Measurements from ENCODE around the gene LMX1B. TPM values are rescaled to one million over a fixed set of nuclear protein-coding genes. Genes with fewer than 3 reads are reported as not detected.
A peak's percentile ranks its signal among the peaks of the same experiment; 100 is the strongest.

LMX1B gene
- total and polyA plus RNA-seq, 4 experiments from 2014 or later = not detected

DNA sequence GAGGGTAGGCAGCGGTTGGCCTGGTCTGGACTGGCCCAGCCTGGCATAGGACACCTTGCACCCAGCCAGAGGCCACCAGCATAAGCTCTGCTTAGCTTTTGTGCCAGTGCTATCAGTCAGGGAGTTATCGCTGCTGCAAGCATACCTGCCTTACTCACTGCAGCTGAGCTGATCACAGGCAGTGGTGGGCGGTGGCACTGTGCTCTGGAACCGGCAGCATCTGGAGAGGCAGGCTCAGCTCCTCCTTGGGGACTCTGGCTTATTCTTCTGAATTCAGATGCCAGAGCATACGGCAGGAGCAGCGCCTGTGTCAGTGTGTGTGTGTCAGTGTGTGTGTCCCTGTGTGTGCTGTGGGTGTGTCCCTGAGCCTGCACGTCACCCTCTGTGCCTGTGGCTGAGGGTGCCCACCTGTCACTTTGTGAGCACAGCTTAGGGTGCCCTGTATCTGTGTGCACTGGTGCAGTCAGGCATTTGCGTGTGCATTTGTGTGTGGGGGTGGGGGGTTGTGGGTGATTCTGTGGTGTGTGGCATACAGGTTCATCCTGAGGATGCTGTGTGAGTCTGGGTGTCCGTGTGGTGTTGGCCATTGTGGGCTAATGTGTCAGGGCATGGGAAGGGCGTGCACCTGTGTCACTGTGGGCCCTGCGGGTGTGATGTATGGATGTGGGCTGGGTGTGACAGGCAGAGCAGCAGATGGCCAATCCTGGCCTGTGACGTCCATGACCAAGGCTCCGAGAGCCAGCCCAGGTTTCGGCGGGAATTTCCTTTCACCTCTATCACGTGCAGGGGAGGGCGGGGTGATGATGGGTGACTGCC lies 23.5 kb downstream of the LMX1B start:
- peaks cover 5% of the 10 kb centered on the region for H3K27me3 ChIP-seq (ENCODE audit: insufficient read depth, low read length)
- Mint-ChIP-seq H3K9me3 (peaks cover 0 to 2% (median 0%) of the 10 kb centered on the region in 8 donors), H3K36me3 (no peaks in the 10 kb centered on the region), H3K27me3 (peaks cover 36 to 62% of the 10 kb centered on the region in 2 donors), H3K4me3 (peak overlapping the region in 1 of 8 donors; percentile 68), H3K27ac (peak overlapping the region in 1 of 7 donors; percentile 78), H3K4me1 (peaks cover 0 to 5% (median under 1%) of the 10 kb centered on the region in 4 donors)
- no peak overlapping the region for H3K27ac ChIP-seq (ENCODE audit: low read depth, low read length)
- no peaks in the 10 kb centered on the region for H3K9me3 ChIP-seq (ENCODE audit: control insufficient read depth in 1 of 2, low read length in 2 of 2)
- H3K36me3 ChIP-seq (ENCODE audit: insufficient read depth, low read length) = no peaks in the 10 kb centered on the region
- POLR2A ChIA-PET (ENCODE audit: partially characterized antibody) = no interaction called here
- H3K4me3 ChIP-seq (ENCODE audit: low read length in 2 of 2) = no peak overlapping the region
- CTCF ChIA-PET (ENCODE audit: partially characterized antibody) = no interaction called here
- intact Hi-C loops (cut with micrococcal nuclease) = no loop called here
- H3K4me1 ChIP-seq (ENCODE audit: insufficient read depth, low read length) = no peaks in the 10 kb centered on the region
- peak; percentile 19 to 74 (median 32) for DNase-seq

DNA sequence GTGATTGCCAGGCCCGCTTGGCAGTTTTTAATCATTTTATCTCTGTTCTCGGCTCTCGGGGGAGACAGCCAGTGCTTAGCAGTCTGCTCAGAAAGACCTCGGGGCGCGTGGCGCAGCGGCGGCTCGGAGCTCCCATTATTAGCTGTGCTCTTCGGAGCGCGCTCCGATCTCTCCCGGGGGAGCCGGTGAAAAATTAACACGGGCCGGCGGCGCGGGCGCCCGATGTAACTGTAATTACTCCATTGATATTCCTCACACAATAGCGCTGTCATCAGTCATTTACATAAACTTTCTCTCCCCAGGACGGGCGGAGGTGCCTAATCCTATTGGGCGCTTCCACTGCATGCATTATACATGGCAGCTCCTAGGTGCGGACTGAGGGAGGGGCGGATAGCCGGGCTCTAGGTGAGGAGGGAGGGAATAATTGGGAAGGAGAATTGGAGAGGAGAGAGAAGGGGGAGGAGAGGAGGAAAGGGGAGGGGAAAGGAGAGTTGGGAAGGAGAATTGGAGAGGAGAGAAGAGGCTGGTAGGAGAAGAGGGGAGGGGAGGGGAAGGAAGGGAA lies 24.9 kb downstream of the LMX1B start:
- peaks cover 5% of the 10 kb centered on the region for H3K27me3 ChIP-seq (ENCODE audit: insufficient read depth, low read length)
- H3K4me3 Mint-ChIP-seq = peak overlapping the region in 1 of 8 donors; percentile 17

DNA sequence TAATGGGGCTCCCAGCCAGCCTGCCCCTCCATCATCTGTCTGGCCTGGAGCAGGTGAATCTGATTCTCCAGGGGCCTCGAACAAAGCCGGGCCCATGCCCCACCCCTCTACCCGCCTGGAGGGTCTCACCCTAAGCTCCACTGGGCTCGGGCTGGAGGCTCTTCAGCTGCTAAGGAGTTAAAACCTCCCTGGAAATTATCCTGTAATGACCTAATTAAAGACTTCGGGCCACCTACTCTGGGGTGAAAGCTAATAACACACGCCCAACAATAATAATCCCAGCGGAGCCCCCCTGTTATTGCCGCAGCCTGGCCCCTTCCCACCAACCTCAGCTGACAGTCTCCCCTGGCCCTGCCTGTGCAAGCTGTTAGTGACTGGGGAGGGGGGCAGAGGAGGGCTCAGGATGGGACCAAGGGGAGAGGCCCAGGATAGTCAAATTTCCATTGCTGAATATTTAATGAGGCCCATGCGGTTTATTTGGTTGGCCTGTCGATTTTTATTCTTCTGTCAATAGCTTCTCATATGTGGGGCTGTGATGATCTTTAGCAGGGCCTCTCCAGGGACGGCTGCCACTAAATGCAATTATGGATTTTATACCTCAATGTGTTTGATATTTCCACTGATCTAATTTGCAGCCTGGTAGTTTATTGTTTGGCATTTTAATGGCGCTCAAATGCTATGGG lies 25.7 kb downstream of the LMX1B start:
- Histone ChIP-seq H3K4me3 (ENCODE audit: low read length in 2 of 2) (no peak overlapping the region), H3K9me3 (ENCODE audit: control insufficient read depth in 1 of 2, low read length in 2 of 2) (no peaks in the 10 kb centered on the region), H3K36me3 (ENCODE audit: insufficient read depth, low read length) (no peaks in the 10 kb centered on the region), H3K27ac (ENCODE audit: low read depth, low read length) (no peak overlapping the region), H3K4me1 (ENCODE audit: insufficient read depth, low read length) (no peaks in the 10 kb centered on the region), H3K27me3 (ENCODE audit: insufficient read depth, low read length) (peaks cover 5% of the 10 kb centered on the region)
- H3K4me3 Mint-ChIP-seq = no peak overlapping the region
- ChIA-PET POLR2A (ENCODE audit: partially characterized antibody) (no interaction called here), CTCF (ENCODE audit: partially characterized antibody) (no interaction called here)
- peaks cover 0 to 2% (median 0%) of the 10 kb centered on the region in 8 donors for H3K9me3 Mint-ChIP-seq
- peaks cover 0 to 5% (median under 1%) of the 10 kb centered on the region in 4 donors for H3K4me1 Mint-ChIP-seq
- DNase-seq = no peak
- H3K27ac Mint-ChIP-seq = no peak overlapping the region
- peaks cover 36 to 50% of the 10 kb centered on the region in 2 donors for H3K27me3 Mint-ChIP-seq
- no peaks in the 10 kb centered on the region for H3K36me3 Mint-ChIP-seq
- intact Hi-C loops (cut with micrococcal nuclease) = no loop called here

More for the DNA sequence above, 24.9 kb downstream of the LMX1B start:
- Mint-ChIP-seq H3K27ac (no peak overlapping the region), H3K4me1 (peaks cover 0 to 5% (median under 1%) of the 10 kb centered on the region in 4 donors), H3K27me3 (peaks cover 36 to 56% of the 10 kb centered on the region in 2 donors), H3K36me3 (no peaks in the 10 kb centered on the region), H3K9me3 (peaks cover 0 to 2% (median 0%) of the 10 kb centered on the region in 8 donors)
- Histone ChIP-seq H3K4me1 (ENCODE audit: insufficient read depth, low read length) (no peaks in the 10 kb centered on the region), H3K4me3 (ENCODE audit: low read length in 2 of 2) (no peak overlapping the region), H3K27ac (ENCODE audit: low read depth, low read length) (no peak overlapping the region), H3K36me3 (ENCODE audit: insufficient read depth, low read length) (no peaks in the 10 kb centered on the region), H3K9me3 (ENCODE audit: control insufficient read depth in 1 of 2, low read length in 2 of 2) (no peaks in the 10 kb centered on the region)
- ChIA-PET POLR2A (ENCODE audit: partially characterized antibody) (no interaction called here), CTCF (ENCODE audit: partially characterized antibody) (no interaction called here)
- no peak for DNase-seq
- intact Hi-C loops (cut with micrococcal nuclease) = no loop called here

DNA sequence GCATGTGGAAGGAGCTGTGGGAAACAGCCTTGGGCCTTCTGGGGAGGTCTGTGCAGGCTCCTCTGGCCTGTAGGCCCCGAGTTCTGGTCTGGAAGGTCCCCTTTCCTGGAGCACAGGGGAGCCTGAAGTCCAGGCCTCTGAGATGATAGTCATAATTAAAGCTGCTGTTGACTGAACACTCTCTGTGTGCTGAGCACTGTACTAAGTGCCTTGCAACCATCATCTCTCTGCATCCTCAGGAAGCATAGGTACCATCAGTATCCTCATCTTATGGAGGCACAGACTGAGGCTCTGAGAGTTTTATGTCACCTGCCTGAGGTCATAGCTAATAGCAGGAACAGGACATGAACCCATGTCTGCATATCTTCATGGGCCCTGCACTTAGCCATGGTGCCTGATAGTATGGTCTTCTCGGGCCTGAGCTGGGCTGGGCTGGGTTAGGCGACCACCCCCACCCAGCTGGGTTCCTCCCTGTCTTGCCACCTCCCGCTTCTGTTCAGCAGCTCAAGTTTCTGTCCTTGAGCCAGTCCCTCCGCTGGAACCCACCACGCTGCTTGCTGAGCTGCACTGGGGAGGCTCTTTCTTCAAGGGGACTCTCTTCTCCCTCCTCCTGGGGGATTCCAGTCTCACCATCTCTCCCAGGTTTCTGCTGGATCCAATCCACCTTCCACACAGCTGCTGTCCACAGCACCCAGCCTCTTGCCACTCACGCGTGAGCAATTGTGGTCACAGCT lies 27.6 kb downstream of the LMX1B start:
- H3K4me3 Mint-ChIP-seq = no peak overlapping the region
- H3K27me3 Mint-ChIP-seq = peaks cover 37 to 56% of the 10 kb centered on the region in 2 donors
- ChIA-PET POLR2A (ENCODE audit: partially characterized antibody) (no interaction called here), CTCF (ENCODE audit: partially characterized antibody) (interaction anchor here (1.3 kb wide), 1 partner anchor 49 kb away, joined by 4 read pairs; no protein-coding TSS in a partner anchor)
- no peak overlapping the region for H3K4me3 ChIP-seq (ENCODE audit: low read length in 2 of 2)
- DNase-seq = no peak
- intact Hi-C loops (cut with micrococcal nuclease) = no loop called here
- no peaks in the 10 kb centered on the region for H3K9me3 ChIP-seq (ENCODE audit: control insufficient read depth in 1 of 2, low read length in 2 of 2)
- no peaks in the 10 kb centered on the region for H3K36me3 ChIP-seq (ENCODE audit: insufficient read depth, low read length)
- H3K4me1 Mint-ChIP-seq = peaks cover 0 to 5% (median under 1%) of the 10 kb centered on the region in 4 donors
- H3K4me1 ChIP-seq (ENCODE audit: insufficient read depth, low read length) = no peaks in the 10 kb centered on the region
- H3K36me3 Mint-ChIP-seq = no peaks in the 10 kb centered on the region
- no peaks in the 10 kb centered on the region for H3K9me3 Mint-ChIP-seq
- peaks cover 5% of the 10 kb centered on the region for H3K27me3 ChIP-seq (ENCODE audit: insufficient read depth, low read length)
- no peak overlapping the region for H3K27ac ChIP-seq (ENCODE audit: low read depth, low read length)
- no peak overlapping the region for H3K27ac Mint-ChIP-seq

DNA sequence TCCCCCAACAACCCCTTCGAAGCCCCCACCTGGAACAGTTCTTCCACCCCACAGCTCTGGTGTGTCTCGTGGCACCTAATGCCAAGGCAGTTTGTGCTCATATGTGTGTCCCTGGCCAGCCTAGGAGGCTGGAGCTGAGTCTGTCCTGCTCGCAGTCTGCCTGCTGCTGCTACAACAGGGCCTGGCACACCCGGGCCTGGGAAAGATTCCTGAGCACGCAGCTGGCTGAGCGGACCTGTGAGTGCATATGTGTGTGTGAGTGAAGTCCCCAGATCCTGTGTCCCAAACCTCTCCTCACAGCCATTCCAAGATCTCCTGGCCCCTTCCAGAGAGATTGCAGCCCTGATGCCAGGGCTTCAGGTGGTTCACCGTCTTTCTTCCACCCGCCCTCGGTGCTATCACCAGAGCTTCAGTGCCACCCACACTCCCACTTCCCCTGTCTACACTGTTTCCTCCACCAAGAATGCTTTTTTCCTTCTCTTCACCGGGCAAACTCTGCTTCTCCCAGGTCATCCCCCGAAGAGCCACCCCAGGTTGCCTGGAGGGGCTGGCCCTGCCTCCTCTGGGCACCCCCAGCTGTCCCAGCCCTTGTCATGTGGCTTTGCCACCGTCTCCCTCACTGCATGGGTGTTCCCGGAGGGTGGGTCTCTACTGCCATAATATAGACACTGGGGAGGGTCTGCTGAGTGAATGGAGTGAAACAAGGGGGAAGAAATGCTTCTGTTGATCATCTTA lies 28.4 kb downstream of the LMX1B start:
- no peaks in the 10 kb centered on the region for H3K9me3 Mint-ChIP-seq
- intact Hi-C loops (cut with micrococcal nuclease) = no loop called here
- CTCF ChIA-PET (ENCODE audit: partially characterized antibody) = no interaction called here
- Histone ChIP-seq H3K4me1 (ENCODE audit: insufficient read depth, low read length) (no peaks in the 10 kb centered on the region), H3K9me3 (ENCODE audit: control insufficient read depth in 1 of 2, low read length in 2 of 2) (no peaks in the 10 kb centered on the region), H3K27me3 (ENCODE audit: insufficient read depth, low read length) (peaks cover 5% of the 10 kb centered on the region), H3K4me3 (ENCODE audit: low read length in 2 of 2) (no peak overlapping the region), H3K36me3 (ENCODE audit: insufficient read depth, low read length) (no peaks in the 10 kb centered on the region), H3K27ac (ENCODE audit: low read depth, low read length) (no peak overlapping the region)
- peaks cover 34 to 56% of the 10 kb centered on the region in 2 donors for H3K27me3 Mint-ChIP-seq
- peaks cover 0 to 4% (median under 1%) of the 10 kb centered on the region in 4 donors for H3K4me1 Mint-ChIP-seq
- no peak for DNase-seq
- no peak overlapping the region for H3K4me3 Mint-ChIP-seq
- no peaks in the 10 kb centered on the region for H3K36me3 Mint-ChIP-seq
- POLR2A ChIA-PET (ENCODE audit: partially characterized antibody) = no interaction called here
- H3K27ac Mint-ChIP-seq = no peak overlapping the region

DNA sequence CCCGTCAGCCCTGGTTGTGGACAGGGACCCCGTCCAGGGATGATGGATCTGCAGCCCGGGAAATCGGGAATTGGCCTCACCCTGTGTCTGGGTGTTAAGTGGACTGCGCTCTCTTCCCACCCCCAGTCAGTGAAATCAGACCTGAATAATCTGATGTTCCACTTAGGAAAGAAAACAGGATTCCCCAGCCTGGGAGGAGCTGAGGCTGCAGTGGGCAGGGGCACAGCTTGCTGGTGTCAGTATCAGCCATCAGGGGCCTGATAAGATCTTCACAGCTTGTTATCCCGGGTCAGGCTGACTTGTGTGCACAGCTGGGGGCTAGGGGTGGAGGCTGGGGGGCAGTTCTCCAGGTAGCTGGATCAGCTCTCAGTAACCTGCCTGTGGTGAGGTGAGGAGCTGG lies 29.1 kb downstream of the LMX1B start:
- Histone ChIP-seq H3K4me1 (ENCODE audit: insufficient read depth, low read length) (no peaks in the 10 kb centered on the region), H3K36me3 (ENCODE audit: insufficient read depth, low read length) (no peaks in the 10 kb centered on the region), H3K27ac (ENCODE audit: low read depth, low read length) (no peak overlapping the region), H3K4me3 (ENCODE audit: low read length in 2 of 2) (no peak overlapping the region), H3K9me3 (ENCODE audit: control insufficient read depth in 1 of 2, low read length in 2 of 2) (no peaks in the 10 kb centered on the region), H3K27me3 (ENCODE audit: insufficient read depth, low read length) (peaks cover 5% of the 10 kb centered on the region)
- no peak overlapping the region for H3K4me3 Mint-ChIP-seq
- intact Hi-C loops (cut with micrococcal nuclease) = no loop called here
- DNase-seq = no peak
- no peaks in the 10 kb centered on the region for H3K4me1 Mint-ChIP-seq
- H3K36me3 Mint-ChIP-seq = no peaks in the 10 kb centered on the region
- H3K9me3 Mint-ChIP-seq = no peaks in the 10 kb centered on the region
- H3K27me3 Mint-ChIP-seq = peaks cover 36 to 59% of the 10 kb centered on the region in 2 donors
- no peak overlapping the region for H3K27ac Mint-ChIP-seq
- POLR2A ChIA-PET (ENCODE audit: partially characterized antibody) = no interaction called here
- CTCF ChIA-PET (ENCODE audit: partially characterized antibody) = no interaction called here

All from CD4-positive, alpha-beta memory T cell (primary cell).